Upper lobe of left lung (tissue), 6 donors: ENCODE results near the gene FOXE3. TPM values are rescaled to one million over a fixed set of nuclear protein-coding genes. Genes with fewer than 3 reads are reported as not detected.
A peak's percentile ranks its signal among the peaks of the same experiment; 100 is the strongest.

Experiments used
- ATAC-seq, 2 donors: fragments of 200-7000 bp; cut with Tn5 transposase; one replicate each; pipeline ENCODE4 v1.9.1; 2022; ENCODE audit warnings: mild to moderate bottlenecking in 2 of 2, moderate library complexity in 2 of 2; ENCODE audit not compliant: low FRiP score in 2 of 2
- DNase-seq, 2 donors: peaks; one replicate each; pipeline ENCODE4 v3.0.0-alpha.2; 2019 to 2020
- H3K27ac ChIP-seq, 4 donors: fragments of 200-600 bp; sonication (generic); one replicate each; pipeline ENCODE4 v1.5.1; 2016 to 2019
- H3K27me3 ChIP-seq, 4 donors: fragments of 200-600 bp; sonication (generic); one replicate each; pipeline ENCODE4 v1.5.1; 2017 to 2019
- H3K36me3 ChIP-seq, 4 donors: fragments of 200-600 bp; sonication (generic); one replicate each; pipeline ENCODE4 v1.5.1; 2016 to 2019
- H3K4me1 ChIP-seq, 4 donors: fragments of 200-600 bp; sonication (generic); one replicate each; pipeline ENCODE4 v1.5.1; 2018 to 2019
- H3K4me3 ChIP-seq, 4 donors: fragments of 200-600 bp; sonication (generic); one replicate each; pipeline ENCODE4 v1.5.1; 2017 to 2019; ENCODE audit warnings: mild to moderate bottlenecking in 2 of 4, moderate library complexity in 1 of 4
- H3K9me3 ChIP-seq, 4 donors: fragments of 200-600 bp; sonication (generic); one replicate each; pipeline ENCODE4 v1.5.1; 2018 to 2019
- CTCF ChIP-seq, 6 experiments: fragments of 450-650 bp in 4 of 6; fragments of 200-600 bp in 2 of 6; sonication (generic) in 2 of 6; IDR thresholded peaks; one replicate each; pipeline ENCODE4 v1.5.1; 2016 to 2019; ENCODE audit warnings: antibody characterized with exemption in 6 of 6
- EP300 ChIP-seq, 4 donors: sonication (generic); formaldehyde crosslinking; IDR thresholded peaks; one replicate each; pipeline ENCODE4 v1.5.1; 2017; ENCODE audit warnings: antibody characterized with exemption in 4 of 4, control low read depth in 2 of 4
- POLR2A ChIP-seq, 4 donors: fragments of 450-650 bp; IDR thresholded peaks; one replicate each; pipeline ENCODE4 v1.5.1; 2016 to 2017; ENCODE audit warnings: antibody characterized with exemption in 4 of 4, mild to moderate bottlenecking in 2 of 4
- POLR2AphosphoS5 ChIP-seq, 2 donors: sonication (generic); formaldehyde crosslinking; IDR thresholded peaks; one replicate each; pipeline ENCODE4 v1.5.1; 2017; ENCODE audit warnings: antibody characterized with exemption in 2 of 2
- WGBS, 2 donors: methylation state at CpG; one replicate each; pipeline ENCODE4 v1.1.5; 2017 to 2018; 5-methylcytosine and 5-hydroxymethylcytosine counted together
- total RNA-seq, 6 donors: library from RNA; depleted of rRNA in 4 of 6; stranded (reverse); fragments of >200 nt in 4 of 6; gene quantifications; one replicate each; pipeline versions ENCODE4 v1.1.0 to v1.2.1, GENCODE V29; 2016 to 2021
- donor health status: DM: no; HTN: no; CAD: no; lungs with moderate emphysema.
- donor health status: DM: no; HTN: yes; CAD: no; lungs with severe emphysema.

FOXE3 gene
- total RNA-seq, 6 donors from 2014 or later = not detected

- Histone ChIP-seq H3K27me3 (no peaks in the 10 kb centered on the region), H3K36me3 (peaks cover 0 to 3% (median 0%) of the 10 kb centered on the region in 4 donors), H3K27ac (no peak overlapping the region), H3K9me3 (no peaks in the 10 kb centered on the region), H3K4me3 (no peak overlapping the region), H3K4me1 (no peaks in the 10 kb centered on the region)
- DNase-seq (no peak), ATAC-seq (peak in 1 of 2 donors; percentile 17)
- 44 to 48% methylated on average over 6 to 10 of the region's 10 CpGs for WGBS, 2 donors
- TF ChIP-seq POLR2AphosphoS5 (IDR thresholded peaks at IDR 0.05) (no peak), CTCF (IDR thresholded peaks at IDR 0.05) (no peak)
Observed at GRCh38 chr1:47388030-47388890, 27.8 kb upstream of the FOXE3 start.

GRCh38 chr1:47388891-47389238 is 27.2 kb upstream of the FOXE3 start:
- DNase-seq (peak in 1 of 2 donors; percentile 57), ATAC-seq (peak; percentile 65 to 82)
- H3K4me3 ChIP-seq = no peak overlapping the region
- H3K27me3 ChIP-seq = no peaks in the 10 kb centered on the region
- no peak for TF ChIP-seq POLR2AphosphoS5 (IDR thresholded peaks at IDR 0.05)
- no peak for TF ChIP-seq EP300 (IDR thresholded peaks at IDR 0.05)
- TF ChIP-seq CTCF (IDR thresholded peaks at IDR 0.05) = peak; percentile 46 to 68 (median 65)
- TF ChIP-seq POLR2A (IDR thresholded peaks at IDR 0.05) = no peak
- no peaks in the 10 kb centered on the region for H3K36me3 ChIP-seq
- H3K27ac ChIP-seq = no peak overlapping the region
- H3K4me1 ChIP-seq = no peaks in the 10 kb centered on the region
- WGBS, 2 donors = 18 to 31% methylated on average over 3 of the region's 3 CpGs
- H3K9me3 ChIP-seq = no peaks in the 10 kb centered on the region

- H3K27ac ChIP-seq = no peak overlapping the region
- 46 to 47% methylated on average over 2 of the region's 2 CpGs for WGBS, 2 donors
- H3K27me3 ChIP-seq = no peaks in the 10 kb centered on the region
- DNase-seq (no peak), ATAC-seq (no peak)
- no peaks in the 10 kb centered on the region for H3K9me3 ChIP-seq
- H3K4me1 ChIP-seq = no peaks in the 10 kb centered on the region
- no peaks in the 10 kb centered on the region for H3K36me3 ChIP-seq
- H3K4me3 ChIP-seq = no peak overlapping the region
- TF ChIP-seq EP300 (IDR thresholded peaks at IDR 0.05) (no peak), POLR2A (IDR thresholded peaks at IDR 0.05) (no peak), CTCF (IDR thresholded peaks at IDR 0.05) (no peak), POLR2AphosphoS5 (IDR thresholded peaks at IDR 0.05) (no peak)
Observed at GRCh38 chr1:47389731-47390130, 26.4 kb upstream of the FOXE3 start.

GRCh38 chr1:47390843-47391242 is 25.2 kb upstream of the FOXE3 start:
- Histone ChIP-seq H3K4me3 (no peak overlapping the region), H3K4me1 (no peaks in the 10 kb centered on the region), H3K27me3 (no peaks in the 10 kb centered on the region), H3K9me3 (no peaks in the 10 kb centered on the region), H3K27ac (no peak overlapping the region), H3K36me3 (no peaks in the 10 kb centered on the region)
- TF ChIP-seq POLR2AphosphoS5 (IDR thresholded peaks at IDR 0.05) = no peak
- no peak for TF ChIP-seq POLR2A (IDR thresholded peaks at IDR 0.05)
- TF ChIP-seq EP300 (IDR thresholded peaks at IDR 0.05) = no peak
- no peak for TF ChIP-seq CTCF (IDR thresholded peaks at IDR 0.05)
- ATAC-seq (no peak), DNase-seq (no peak)
- 82 to 88% methylated on average over 2 of the region's 2 CpGs for WGBS, 2 donors

- no peaks in the 10 kb centered on the region for H3K36me3 ChIP-seq
- no peak for DNase-seq
- H3K27ac ChIP-seq = no peak overlapping the region
- no peak for ATAC-seq
- H3K27me3 ChIP-seq = no peaks in the 10 kb centered on the region
- H3K9me3 ChIP-seq = no peaks in the 10 kb centered on the region
- no peak overlapping the region for H3K4me3 ChIP-seq
- no peak for TF ChIP-seq CTCF (IDR thresholded peaks at IDR 0.05)
- no peak for TF ChIP-seq POLR2A (IDR thresholded peaks at IDR 0.05)
- TF ChIP-seq POLR2AphosphoS5 (IDR thresholded peaks at IDR 0.05) = no peak
- no peak for TF ChIP-seq EP300 (IDR thresholded peaks at IDR 0.05)
- 76 to 87% methylated on average over 5 of the region's 5 CpGs for WGBS, 2 donors
- H3K4me1 ChIP-seq = no peaks in the 10 kb centered on the region
Observed at GRCh38 chr1:47393141-47393540, 22.9 kb upstream of the FOXE3 start.
